Activated CD4-positive, alpha-beta T cell treated with anti-CD3 and anti-CD28 coated beads, Interleukin-2, amount 10 ng/mL, durations not matched to agents 24 days and 14 days (primary cell): ENCODE measurements around the gene MAST4. TPM values are rescaled to one million over a fixed set of nuclear protein-coding genes. Genes with fewer than 3 reads are reported as not detected.

Experiments
- DNase-seq: peaks from one replicate; pipeline ENCODE4 v3.0.0; 2022
- H3K27ac Mint-ChIP-seq: one replicate; pipeline ENCODE4 v1.8.0; 2022; ENCODE audit warnings: mild to moderate bottlenecking, mixed read lengths
- H3K27me3 Mint-ChIP-seq: one replicate; pipeline ENCODE4 v1.8.0; 2022; ENCODE audit warnings: mixed read lengths
- H3K36me3 Mint-ChIP-seq: one replicate; pipeline ENCODE4 v1.8.0; 2022; ENCODE audit warnings: low read depth, mild to moderate bottlenecking, mixed read lengths
- H3K4me1 Mint-ChIP-seq: one replicate; pipeline ENCODE4 v1.8.0; 2021; ENCODE audit warnings: mixed read lengths
- H3K4me3 Mint-ChIP-seq: one replicate; pipeline ENCODE4 v1.8.0; 2022; ENCODE audit warnings: mild to moderate bottlenecking, moderate library complexity, mixed read lengths
- H3K9me3 Mint-ChIP-seq: one replicate; pipeline ENCODE4 v1.8.0; 2021; ENCODE audit warnings: mixed read lengths
- intact Hi-C: fragments of 100-400 bp; cut with micrococcal nuclease; formaldehyde crosslinking; loops from one replicate; pipeline ENCODE4 v1.15.1; 2023
- total RNA-seq: library from RNA; stranded (reverse); gene quantifications from 2 replicates; pipeline ENCODE4 v1.2.3, GENCODE V29; 2022

The MAST4 gene
- total RNA-seq, 1 donor from 2014 or later: 16.1 TPM

GRCh38 chr5:66979738-66980137 lies 383.5 kb downstream of the MAST4 start:
- no peak for DNase-seq
- Mint-ChIP-seq H3K4me1 (no peaks in the 10 kb centered on the region), H3K27me3 (peaks cover 5% of the 10 kb centered on the region), H3K4me3 (no peak overlapping the region), H3K9me3 (no peaks in the 10 kb centered on the region), H3K27ac (no peak overlapping the region), H3K36me3 (no peaks in the 10 kb centered on the region)
- intact Hi-C loops: no loop called here

- no peak for DNase-seq
- Mint-ChIP-seq H3K27me3 (peaks cover 5% of the 10 kb centered on the region), H3K27ac (no peak overlapping the region), H3K9me3 (no peaks in the 10 kb centered on the region), H3K4me3 (no peak overlapping the region), H3K4me1 (no peaks in the 10 kb centered on the region), H3K36me3 (no peaks in the 10 kb centered on the region)
- intact Hi-C loops: no loop called here
These were observed 385.3 kb downstream of the MAST4 start for GRCh38 chr5:66981266-66982055.

GRCh38 chr5:66982056-66982387 lies 385.8 kb downstream of the MAST4 start:
- H3K27ac Mint-ChIP-seq: no peak overlapping the region
- no peak for DNase-seq
- no peaks in the 10 kb centered on the region for H3K4me1 Mint-ChIP-seq
- no peaks in the 10 kb centered on the region for H3K36me3 Mint-ChIP-seq
- peaks cover 5% of the 10 kb centered on the region for H3K27me3 Mint-ChIP-seq
- H3K4me3 Mint-ChIP-seq: no peak overlapping the region
- intact Hi-C loops: no loop called here
- H3K9me3 Mint-ChIP-seq: no peaks in the 10 kb centered on the region

- H3K27ac Mint-ChIP-seq: no peak overlapping the region
- no peaks in the 10 kb centered on the region for H3K4me1 Mint-ChIP-seq
- H3K27me3 Mint-ChIP-seq: peaks cover 5% of the 10 kb centered on the region
- DNase-seq: no peak
- no peak overlapping the region for H3K4me3 Mint-ChIP-seq
- no peaks in the 10 kb centered on the region for H3K9me3 Mint-ChIP-seq
- intact Hi-C loops: no loop called here
- H3K36me3 Mint-ChIP-seq: no peaks in the 10 kb centered on the region
These were observed 386.3 kb downstream of the MAST4 start for GRCh38 chr5:66982470-66982869.

GRCh38 chr5:66985417-66985816 lies 389.2 kb downstream of the MAST4 start:
- no peaks in the 10 kb centered on the region for H3K27me3 Mint-ChIP-seq
- no peaks in the 10 kb centered on the region for H3K9me3 Mint-ChIP-seq
- no peak for DNase-seq
- intact Hi-C loops: no loop called here
- H3K36me3 Mint-ChIP-seq: no peaks in the 10 kb centered on the region
- H3K4me1 Mint-ChIP-seq: peaks cover 4% of the 10 kb centered on the region
- no peak overlapping the region for H3K4me3 Mint-ChIP-seq
- no peak overlapping the region for H3K27ac Mint-ChIP-seq

- no peak overlapping the region for H3K27ac Mint-ChIP-seq
- peaks cover 4% of the 10 kb centered on the region for H3K4me1 Mint-ChIP-seq
- H3K36me3 Mint-ChIP-seq: no peaks in the 10 kb centered on the region
- intact Hi-C loops: no loop called here
- no peaks in the 10 kb centered on the region for H3K9me3 Mint-ChIP-seq
- peak; percentile 45 for DNase-seq
- no peak overlapping the region for H3K4me3 Mint-ChIP-seq
- no peaks in the 10 kb centered on the region for H3K27me3 Mint-ChIP-seq
These were observed 389.8 kb downstream of the MAST4 start for GRCh38 chr5:66986009-66986408.

- Mint-ChIP-seq H3K4me1 (peaks cover 4% of the 10 kb centered on the region), H3K36me3 (no peaks in the 10 kb centered on the region), H3K27me3 (no peaks in the 10 kb centered on the region), H3K9me3 (no peaks in the 10 kb centered on the region), H3K4me3 (no peak overlapping the region), H3K27ac (no peak overlapping the region)
- intact Hi-C loops: no loop called here
- DNase-seq: peak; percentile 46
These were observed 390.3 kb downstream of the MAST4 start for GRCh38 chr5:66986534-66986933.

GRCh38 chr5:66987126-66987525 lies 390.9 kb downstream of the MAST4 start:
- Mint-ChIP-seq H3K4me1 (peaks cover 4% of the 10 kb centered on the region), H3K36me3 (no peaks in the 10 kb centered on the region), H3K9me3 (no peaks in the 10 kb centered on the region), H3K4me3 (no peak overlapping the region), H3K27me3 (no peaks in the 10 kb centered on the region), H3K27ac (no peak overlapping the region)
- DNase-seq: no peak
- intact Hi-C loops: no loop called here

GRCh38 chr5:66987540-66987939 lies 391.3 kb downstream of the MAST4 start:
- Mint-ChIP-seq H3K9me3 (no peaks in the 10 kb centered on the region), H3K27ac (no peak overlapping the region), H3K36me3 (no peaks in the 10 kb centered on the region), H3K4me3 (no peak overlapping the region), H3K4me1 (peaks cover 4% of the 10 kb centered on the region), H3K27me3 (no peaks in the 10 kb centered on the region)
- intact Hi-C loops: no loop called here
- DNase-seq: no peak

- H3K4me1 Mint-ChIP-seq: peaks cover 4% of the 10 kb centered on the region
- DNase-seq: peak; percentile 58
- H3K27ac Mint-ChIP-seq: no peak overlapping the region
- no peaks in the 10 kb centered on the region for H3K9me3 Mint-ChIP-seq
- no peak overlapping the region for H3K4me3 Mint-ChIP-seq
- intact Hi-C loops: loop anchor here (1.0 to 2.0 kb wide), 3 partner anchors 15 to 221 kb away; no protein-coding TSS in a partner anchor
- H3K36me3 Mint-ChIP-seq: no peaks in the 10 kb centered on the region
- no peaks in the 10 kb centered on the region for H3K27me3 Mint-ChIP-seq
These were observed 392.0 kb downstream of the MAST4 start for GRCh38 chr5:66987949-66988838.

GRCh38 chr5:66989286-66989685 lies 393.1 kb downstream of the MAST4 start:
- Mint-ChIP-seq H3K27ac (no peak overlapping the region), H3K36me3 (no peaks in the 10 kb centered on the region), H3K4me3 (no peak overlapping the region), H3K27me3 (no peaks in the 10 kb centered on the region), H3K4me1 (peaks cover 9% of the 10 kb centered on the region), H3K9me3 (no peaks in the 10 kb centered on the region)
- DNase-seq: peak; percentile 42
- intact Hi-C loops: loop anchor here (2.0 kb wide), 1 partner anchor 14 kb away; no protein-coding TSS in a partner anchor

- intact Hi-C loops: loop anchor here (2.0 kb wide), 1 partner anchor 13 kb away; no protein-coding TSS in a partner anchor
- no peak overlapping the region for H3K4me3 Mint-ChIP-seq
- no peaks in the 10 kb centered on the region for H3K36me3 Mint-ChIP-seq
- no peaks in the 10 kb centered on the region for H3K9me3 Mint-ChIP-seq
- DNase-seq: no peak
- no peaks in the 10 kb centered on the region for H3K27me3 Mint-ChIP-seq
- no peak overlapping the region for H3K27ac Mint-ChIP-seq
- H3K4me1 Mint-ChIP-seq: peaks cover 10% of the 10 kb centered on the region
These were observed 393.6 kb downstream of the MAST4 start for GRCh38 chr5:66989781-66990180.

- Mint-ChIP-seq H3K9me3 (no peaks in the 10 kb centered on the region), H3K27ac (no peak overlapping the region), H3K4me3 (no peak overlapping the region), H3K36me3 (peaks cover 2% of the 10 kb centered on the region), H3K4me1 (peaks cover 10% of the 10 kb centered on the region), H3K27me3 (no peaks in the 10 kb centered on the region)
- intact Hi-C loops: no loop called here
- no peak for DNase-seq
These were observed 395.6 kb downstream of the MAST4 start for GRCh38 chr5:66991746-66992145.

GRCh38 chr5:66992547-66992946 lies 396.4 kb downstream of the MAST4 start:
- Mint-ChIP-seq H3K9me3 (no peaks in the 10 kb centered on the region), H3K36me3 (peaks cover 2% of the 10 kb centered on the region), H3K4me1 (peaks cover 10% of the 10 kb centered on the region), H3K27me3 (no peaks in the 10 kb centered on the region), H3K27ac (no peak overlapping the region), H3K4me3 (no peak overlapping the region)
- intact Hi-C loops: no loop called here
- peak; percentile 47 for DNase-seq
